GM18511 (cell line): ENCODE measurements around the gene LAMA5.

ENCODE experiments used
- ATAC-seq: cut with Tn5 transposase; IDR thresholded peaks from one replicate; pipeline ENCODE4 v1.9.1; 2021; ENCODE audit warnings: mild to moderate bottlenecking, moderate library complexity; ENCODE audit not compliant: unreplicated experiment

LAMA5 gene

GRCh38 chr20:62370807-62371587 is 3.9 kb upstream of the LAMA5 start:
- no peak for ATAC-seq

DNA sequence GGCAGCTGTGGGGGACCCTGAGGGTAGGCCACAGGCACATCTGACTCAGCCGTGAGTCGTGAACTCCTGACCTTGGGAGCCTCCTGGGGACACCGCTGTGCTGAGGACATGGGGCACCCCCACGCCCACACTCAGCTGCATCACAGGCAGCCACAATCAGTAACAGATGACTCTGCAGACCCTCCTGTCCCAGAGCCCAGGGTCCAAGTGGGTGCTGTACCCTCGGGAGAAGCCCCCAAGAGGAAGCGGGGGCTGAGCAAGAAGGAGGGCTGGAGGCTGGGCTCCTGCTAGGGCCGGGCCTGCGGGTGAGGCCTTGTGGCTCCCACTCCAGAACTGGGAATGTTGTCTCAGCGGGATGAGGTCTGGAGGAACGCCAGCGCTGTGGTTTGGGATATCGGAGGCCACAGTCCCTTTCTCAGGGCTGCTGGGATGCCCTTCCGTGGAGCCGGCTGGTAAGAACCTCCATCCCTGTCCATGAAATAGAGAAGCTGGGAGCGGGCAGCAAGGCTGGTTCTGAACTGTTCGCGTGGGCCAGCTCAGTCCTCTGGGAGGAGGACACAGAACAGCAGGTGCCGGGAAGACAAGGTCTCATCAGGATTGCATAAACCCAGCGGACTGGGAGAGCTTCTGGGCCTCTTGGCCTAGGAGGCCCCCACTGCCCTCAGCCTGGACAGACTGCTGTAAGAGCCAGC is 3.1 kb upstream of the LAMA5 start:
- ATAC-seq, result no peak

DNA sequence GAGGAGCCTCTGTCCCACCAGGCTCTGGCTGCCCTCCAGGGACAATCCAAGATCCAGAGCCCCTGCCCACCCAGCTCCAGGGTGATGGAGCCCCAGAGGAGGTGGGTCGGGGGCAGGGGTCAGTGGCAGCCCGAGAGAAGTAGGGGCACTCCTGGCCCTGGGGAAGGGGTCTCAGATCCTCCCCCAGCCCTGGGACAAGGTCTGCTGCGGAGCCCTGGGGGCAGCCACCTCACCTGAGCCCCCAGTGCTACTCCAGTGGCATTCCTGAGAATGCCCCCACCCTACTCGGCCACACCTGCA is 2.7 kb upstream of the LAMA5 start:
- ATAC-seq, result no peak

DNA sequence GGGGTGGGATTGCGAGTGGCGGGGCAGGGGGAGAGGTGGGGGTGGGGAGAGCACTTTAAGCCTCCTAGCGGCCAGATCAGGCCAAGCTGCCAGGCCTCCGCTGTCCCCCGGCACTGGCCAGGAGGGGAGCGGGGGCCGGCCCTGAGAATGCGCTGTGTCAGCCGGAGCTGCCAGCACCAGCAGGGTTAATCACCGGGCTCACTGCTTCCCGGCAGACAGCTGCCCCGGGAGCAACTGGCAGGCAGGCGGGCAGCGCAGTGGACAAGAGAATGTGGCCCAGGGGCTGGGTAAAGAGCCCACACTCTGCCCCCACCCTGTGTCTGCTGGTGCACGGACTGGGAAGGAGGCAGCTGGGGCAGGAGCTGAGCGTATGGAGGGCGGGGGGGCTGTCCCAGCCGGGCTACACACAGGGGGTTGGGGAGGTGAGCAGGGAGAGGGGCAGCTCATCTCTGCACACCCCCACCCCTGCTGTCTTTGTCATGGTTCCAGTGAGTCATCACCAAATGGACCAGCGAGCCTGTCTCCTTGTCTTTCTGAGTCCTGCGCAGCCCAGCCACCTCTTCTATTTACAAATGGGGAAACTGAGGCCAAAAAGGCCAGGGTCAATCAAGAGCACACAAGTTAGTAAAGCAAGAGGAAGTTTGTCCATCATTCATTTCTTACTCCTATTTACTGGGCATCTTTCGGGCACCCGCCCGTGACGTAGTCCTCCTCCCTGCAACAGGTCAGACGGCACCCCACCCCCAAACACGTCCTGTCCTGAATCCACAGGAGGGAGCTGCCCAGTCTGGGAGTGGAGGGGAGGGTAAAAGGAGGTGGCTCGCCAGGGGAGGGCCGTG is 2.1 kb upstream of the LAMA5 start:
- no peak for ATAC-seq

- ATAC-seq, result no peak
Observed at GRCh38 chr20:62368392-62368975, 1.4 kb upstream of the LAMA5 start.

- no peak for ATAC-seq
Observed at GRCh38 chr20:62367633-62368391, 700 bp upstream of the LAMA5 start.

GRCh38 chr20:62366370-62367135 is 559 bp downstream of the LAMA5 start:
- no peak for ATAC-seq

DNA sequence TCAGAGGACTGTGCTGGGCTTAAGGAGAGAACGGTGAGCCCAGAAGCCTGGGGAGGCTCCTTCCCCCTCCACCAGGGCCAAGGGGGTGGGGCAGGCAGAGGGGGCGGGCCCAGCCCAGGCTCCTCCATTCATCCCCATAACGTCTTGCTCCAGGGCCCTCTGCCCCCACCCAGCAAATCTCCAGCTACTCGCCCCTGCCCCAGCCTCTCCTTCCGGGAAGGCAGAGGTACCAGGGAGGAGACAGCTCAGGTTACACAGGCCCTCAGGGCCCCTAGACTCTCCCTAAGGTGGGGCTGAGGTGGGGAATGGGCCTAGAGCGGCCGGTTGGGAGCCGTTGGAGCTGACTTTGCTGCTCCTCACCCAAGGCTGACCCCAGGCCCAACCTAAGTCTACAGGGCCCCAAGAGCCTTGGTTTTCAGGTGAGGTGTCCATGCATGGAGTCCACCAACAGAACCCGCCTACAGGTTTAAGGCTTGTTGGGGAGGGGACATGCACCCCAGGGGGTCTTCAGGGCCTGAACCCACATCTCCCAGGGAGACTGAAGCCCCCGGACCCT is 1.2 kb downstream of the LAMA5 start:
- no peak for ATAC-seq

- no peak for ATAC-seq
Observed at GRCh38 chr20:62364911-62365736, 2.0 kb downstream of the LAMA5 start.

- no peak for ATAC-seq
Observed at GRCh38 chr20:62363920-62364851, 2.9 kb downstream of the LAMA5 start.

DNA sequence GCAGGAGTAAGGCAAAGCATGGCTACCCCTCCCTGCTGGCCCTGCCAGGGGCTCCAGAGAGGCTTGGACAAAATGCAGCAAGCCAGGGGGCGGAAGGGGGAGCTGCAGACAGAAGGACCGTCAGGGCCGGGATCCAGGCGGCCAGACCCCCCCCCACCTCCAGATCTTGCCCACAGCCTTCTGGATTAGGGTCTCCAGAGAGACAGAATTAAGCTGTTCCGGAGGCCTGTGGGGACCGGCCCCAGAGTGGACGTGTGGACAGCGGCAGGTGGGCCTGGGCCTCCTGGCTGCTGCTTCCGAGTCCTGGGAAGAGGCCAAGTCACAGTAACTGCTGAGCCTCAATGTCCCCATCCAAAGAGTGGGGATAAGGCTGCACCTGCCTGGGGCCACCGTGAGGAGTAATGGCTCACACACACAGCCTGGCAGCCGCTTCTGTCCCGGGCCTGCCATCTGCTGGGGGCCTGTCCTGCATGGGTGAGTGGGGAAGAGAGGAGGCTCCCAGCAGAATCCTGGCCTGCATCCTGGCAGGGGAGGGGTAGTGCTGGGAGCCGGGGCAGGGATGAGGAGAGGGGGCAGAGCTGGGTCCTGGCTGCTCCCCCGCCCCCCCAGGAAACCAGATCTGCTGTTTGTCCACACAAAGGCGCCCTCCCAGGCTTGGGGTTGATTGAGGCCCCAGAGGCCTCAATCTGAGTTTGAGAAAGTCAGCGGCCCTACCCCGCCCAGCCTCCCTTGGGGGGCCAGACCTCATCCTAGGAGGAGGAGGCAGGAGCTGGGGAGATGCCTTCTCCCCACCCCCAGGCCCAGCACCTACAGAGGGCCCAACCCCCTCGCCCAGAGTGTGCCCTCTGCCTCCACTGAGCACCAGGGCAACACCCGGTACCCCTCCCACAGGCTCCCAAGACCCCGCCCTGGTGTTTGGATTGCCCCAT is 3.9 kb downstream of the LAMA5 start:
- ATAC-seq, result no peak

- no peak for ATAC-seq
Observed at GRCh38 chr20:62362590-62362940, 4.5 kb downstream of the LAMA5 start.

DNA sequence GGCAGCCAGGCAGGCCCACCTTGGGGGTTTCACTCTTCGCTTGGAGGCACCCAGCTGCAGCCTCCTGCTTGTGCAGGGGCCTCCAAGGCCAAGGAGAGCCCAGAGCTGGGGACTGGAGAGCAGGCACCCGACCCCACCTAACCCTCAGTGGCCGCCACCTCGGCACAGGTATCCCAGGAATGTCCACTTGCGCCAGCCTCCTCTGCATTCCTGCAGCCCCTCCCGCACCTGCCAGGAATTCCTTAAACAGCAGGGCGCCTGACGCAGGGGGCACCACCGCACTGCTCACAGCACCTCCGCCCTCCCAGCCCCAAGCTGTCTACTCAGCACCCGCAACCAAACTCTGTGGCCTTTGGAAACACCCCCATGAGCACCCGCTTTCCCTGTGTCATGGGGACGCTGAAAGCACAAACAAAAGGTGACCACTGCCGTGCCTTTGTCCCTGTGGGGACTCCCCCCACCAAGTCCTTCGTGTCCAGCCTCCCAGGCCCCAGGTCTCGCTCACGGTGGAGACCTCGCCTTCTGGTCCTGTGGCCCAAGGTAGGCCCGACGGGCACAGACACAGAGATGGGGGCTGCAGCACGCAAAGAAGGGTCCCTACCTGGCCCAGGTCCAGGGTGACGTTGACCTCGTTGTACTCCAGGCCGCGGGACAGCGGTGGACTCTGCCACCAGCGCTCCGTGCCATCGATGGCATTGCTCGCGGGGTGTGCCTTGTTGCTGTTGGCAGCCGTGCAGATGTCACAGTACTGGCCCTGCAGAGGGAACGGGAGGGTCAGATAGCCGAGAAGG is 5.1 kb downstream of the LAMA5 start:
- ATAC-seq, result no peak

GRCh38 chr20:62360854-62361798 is 6.0 kb downstream of the LAMA5 start:
- no peak for ATAC-seq
